Ovary (tissue), 3 donors: ENCODE results near the gene SPDEF.

Source experiments
- CTCF ChIP-seq, 3 donors: fragments of 450-650 bp in 2 of 3; fragments of 200-600 bp in 1 of 3; IDR thresholded peaks; one replicate each; pipeline versions ENCODE4 v1.5.1 to v1.8.0; 2016 to 2022; ENCODE audit warnings: antibody characterized with exemption in 3 of 3, mild to moderate bottlenecking in 1 of 3
- POLR2A ChIP-seq: fragments of 450-650 bp; IDR thresholded peaks from one replicate; pipeline ENCODE4 v1.6.1; 2017; ENCODE audit warnings: antibody characterized with exemption, mild to moderate bottlenecking, moderate library complexity
- donor health status: DM: no; HTN: no; CAD: no.

DNA sequence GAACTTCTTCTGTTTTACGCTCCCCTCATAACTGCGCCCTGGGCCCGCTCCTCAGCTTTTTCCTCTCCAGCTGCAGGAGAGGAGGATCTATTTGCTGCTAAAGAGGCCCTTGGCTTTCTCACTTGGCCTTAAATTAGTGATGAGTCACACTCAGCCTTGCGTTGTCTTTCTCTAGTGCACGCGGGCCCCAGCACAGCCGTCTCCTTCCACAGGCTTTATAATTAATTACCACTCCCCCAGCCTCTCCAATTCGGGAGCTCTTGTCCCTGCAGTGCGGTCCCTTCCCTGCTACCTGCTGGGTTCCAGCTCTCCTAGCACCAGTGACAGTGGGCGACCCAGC, 65.1 kb downstream of the SPDEF start:
- TF ChIP-seq POLR2A (no peak), CTCF (IDR thresholded peaks at IDR 0.05) (no peak)
